HEK293T (cell line): ENCODE results near the gene GLI1.

Experiments
- CTCF ChIA-PET: fragments of 350-600 bp; formaldehyde crosslinking; extraction: SDS; loops from one replicate; lab custom pipeline; 2021; ENCODE audit warnings: antibody characterized with exemption, inconsistent platforms; lab: Yijun Ruan, JAX
- POLR2A ChIA-PET: fragments of 350-600 bp; formaldehyde crosslinking; extraction: SDS; loops from one replicate; lab custom pipeline; 2020; ENCODE audit warnings: antibody characterized with exemption, inconsistent platforms; lab: Yijun Ruan, JAX
- DNase-seq: peaks from one replicate; pipeline ENCODE4 v3.0.0; 2012; ENCODE audit warnings: mixed read lengths; ENCODE audit errors: extremely low spot score
- ARNT ChIP-seq: fragments of 450-650 bp; IDR thresholded peaks from 2 replicates; pipeline ENCODE4 v1.6.1; 2017; ENCODE audit warnings: mild to moderate bottlenecking
- BHLHE40 ChIP-seq: fragments of 450-650 bp; IDR thresholded peaks from 2 replicates; pipeline ENCODE4 v1.6.1; 2016; ENCODE audit warnings: mild to moderate bottlenecking, moderate library complexity, borderline replicate concordance
- CTBP1 ChIP-seq: fragments of 450-650 bp; IDR thresholded peaks from 2 replicates; pipeline ENCODE4 v1.6.1; 2016; ENCODE audit warnings: borderline replicate concordance
- ELF4 ChIP-seq: fragments of 450-650 bp; IDR thresholded peaks from 2 replicates; pipeline ENCODE4 v1.6.1; 2017; ENCODE audit warnings: antibody characterized with exemption
- FOXA1 ChIP-seq: fragments of 450-650 bp; IDR thresholded peaks from 2 replicates; pipeline ENCODE4 v1.6.1; 2016; ENCODE audit warnings: mild to moderate bottlenecking
- FOXK2 ChIP-seq: fragments of 450-650 bp; IDR thresholded peaks from 2 replicates; pipeline ENCODE4 v1.6.1; 2016; ENCODE audit warnings: mild to moderate bottlenecking
- FOXM1 ChIP-seq: fragments of 450-650 bp; IDR thresholded peaks from 2 replicates; pipeline ENCODE4 v1.6.1; 2017; ENCODE audit warnings: mild to moderate bottlenecking, borderline replicate concordance
- HDGF ChIP-seq: fragments of 450-650 bp; IDR thresholded peaks from 2 replicates; pipeline ENCODE4 v1.6.1; 2017; ENCODE audit warnings: antibody characterized with exemption, borderline replicate concordance
- L3MBTL2 ChIP-seq: fragments of 450-650 bp; conservative IDR thresholded peaks from 2 replicates; pipeline ENCODE4 v1.6.1; 2016; ENCODE audit warnings: mild to moderate bottlenecking
- LEF1 ChIP-seq: fragments of 450-650 bp; IDR thresholded peaks from 2 replicates; pipeline ENCODE4 v1.6.1; 2017; ENCODE audit warnings: mild to moderate bottlenecking, borderline replicate concordance
- NFRKB ChIP-seq: fragments of 450-650 bp; IDR thresholded peaks from 2 replicates; pipeline ENCODE4 v1.6.1; 2016; ENCODE audit warnings: mild to moderate bottlenecking, moderate library complexity
- PKNOX1 ChIP-seq: fragments of 450-650 bp; IDR thresholded peaks from 2 replicates; pipeline ENCODE4 v1.6.1; 2016
- SP1 ChIP-seq: fragments of 450-650 bp; IDR thresholded peaks from 2 replicates; pipeline ENCODE4 v1.6.1; 2017
- SUZ12 ChIP-seq: fragments of 450-650 bp; IDR thresholded peaks from 2 replicates; pipeline ENCODE4 v1.6.1; 2016; ENCODE audit warnings: mild to moderate bottlenecking
- TARDBP ChIP-seq: fragments of 450-650 bp; IDR thresholded peaks from 2 replicates; pipeline ENCODE4 v1.6.1; 2016
- ZNF384 ChIP-seq: fragments of 450-650 bp; IDR thresholded peaks from 2 replicates; pipeline ENCODE4 v1.6.1; 2016

Gene GLI1

DNA sequence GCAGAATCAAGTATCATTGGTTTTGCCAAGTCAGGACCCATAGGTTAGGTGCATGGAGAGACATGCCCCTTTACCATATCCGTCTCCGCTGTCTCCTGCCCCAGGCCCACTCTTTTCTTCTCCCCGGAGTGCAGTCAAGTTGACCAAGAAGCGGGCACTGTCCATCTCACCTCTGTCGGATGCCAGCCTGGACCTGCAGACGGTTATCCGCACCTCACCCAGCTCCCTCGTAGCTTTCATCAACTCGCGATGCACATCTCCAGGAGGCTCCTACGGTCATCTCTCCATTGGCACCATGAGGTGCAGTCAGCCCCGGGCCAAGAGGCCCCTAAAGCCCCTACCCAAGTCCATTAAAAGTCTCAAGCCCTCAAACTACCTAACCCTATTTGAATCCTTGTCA, 5.0 kb downstream of the GLI1 start:
- TF ChIP-seq CTBP1 (no peak), ELF4 (no peak), SUZ12 (no peak)
- CTCF ChIA-PET, result no interaction called here
- DNase-seq, result no peak
- POLR2A ChIA-PET, result interaction anchor here (2.3 kb wide), 1 partner anchor 9 kb away, joined by 11 read pairs; the partner anchor contains the start of gene INHBE

DNA sequence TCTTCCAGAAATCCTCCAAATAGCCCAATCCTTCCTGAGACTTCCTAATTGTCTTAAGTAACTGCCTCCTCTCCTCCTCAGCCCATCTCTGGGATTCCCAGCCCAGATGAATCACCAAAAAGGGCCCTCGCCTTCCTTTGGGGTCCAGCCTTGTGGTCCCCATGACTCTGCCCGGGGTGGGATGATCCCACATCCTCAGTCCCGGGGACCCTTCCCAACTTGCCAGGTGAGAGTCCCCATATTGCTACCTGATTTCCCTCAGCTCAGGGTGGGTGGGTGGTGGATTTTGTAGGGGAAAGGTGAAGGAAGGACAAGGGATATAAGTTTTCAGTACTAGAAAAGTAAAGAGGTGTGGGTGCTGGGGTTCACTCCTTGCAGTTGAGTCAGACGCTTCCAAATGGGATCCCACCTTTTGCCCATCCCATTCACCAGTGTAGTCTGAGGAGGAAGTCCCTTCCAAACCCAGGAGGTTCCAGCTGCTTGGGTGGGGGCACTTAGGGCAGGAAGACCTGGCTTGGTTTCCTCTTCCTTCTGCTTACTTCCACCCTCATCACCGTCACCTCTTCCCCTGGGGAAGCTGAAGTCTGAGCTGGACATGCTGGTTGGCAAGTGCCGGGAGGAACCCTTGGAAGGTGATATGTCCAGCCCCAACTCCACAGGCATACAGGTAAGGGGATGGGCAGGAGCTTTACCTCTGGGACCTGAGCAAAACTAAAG, 5.6 kb downstream of the GLI1 start:
- POLR2A ChIA-PET, result interaction anchor here (2.3 kb wide), 1 partner anchor 10 kb away, joined by 11 read pairs; the partner anchor contains the start of gene INHBE
- no peak for TF ChIP-seq L3MBTL2
- TF ChIP-seq HDGF, result no peak
- no peak for TF ChIP-seq LEF1
- TF ChIP-seq ELF4, result no peak
- TF ChIP-seq ZNF384, result no peak
- CTCF ChIA-PET, result no interaction called here
- DNase-seq, result no peak

DNA sequence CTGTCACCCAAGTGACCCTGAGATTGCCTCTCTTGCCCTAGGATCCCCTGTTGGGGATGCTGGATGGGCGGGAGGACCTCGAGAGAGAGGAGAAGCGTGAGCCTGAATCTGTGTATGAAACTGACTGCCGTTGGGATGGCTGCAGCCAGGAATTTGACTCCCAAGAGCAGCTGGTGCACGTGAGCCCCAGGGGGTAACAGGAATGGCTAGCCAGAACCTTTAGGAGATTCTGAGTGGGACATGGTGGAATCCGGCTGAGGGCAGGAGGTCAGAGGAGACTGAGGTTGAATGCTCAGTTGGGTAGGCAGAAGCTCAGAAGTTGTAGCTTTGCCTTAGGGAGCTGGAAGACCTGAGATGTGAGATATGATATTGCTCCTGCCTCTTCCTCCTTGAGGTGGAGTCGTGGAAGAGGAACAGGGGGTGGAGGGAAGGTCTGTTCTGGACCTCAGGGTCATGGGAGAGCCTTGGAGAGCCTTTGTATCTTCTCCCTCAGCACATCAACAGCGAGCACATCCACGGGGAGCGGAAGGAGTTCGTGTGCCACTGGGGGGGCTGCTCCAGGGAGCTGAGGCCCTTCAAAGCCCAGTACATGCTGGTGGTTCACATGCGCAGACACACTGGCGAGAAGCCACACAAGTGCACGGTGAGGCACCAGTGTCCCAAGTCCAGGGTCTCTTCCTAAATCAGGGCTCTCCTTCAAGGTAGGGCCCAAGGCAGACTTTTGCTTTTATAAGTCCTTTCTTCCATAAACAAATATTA, 6.3 kb downstream of the GLI1 start:
- POLR2A ChIA-PET, result interaction anchor here (0.7 to 2.3 kb wide), 2 partner anchors 11 to 236 kb away, joined by 3 to 11 read pairs; partner anchors contain the start of genes INHBE and SHMT2

GRCh38 chr12:57467212-57467874, 7.8 kb downstream of the GLI1 start:
- ChIA-PET POLR2A (no interaction called here), CTCF (no interaction called here)
- no peak for TF ChIP-seq SUZ12
- no peak for TF ChIP-seq NFRKB
- TF ChIP-seq PKNOX1, result no peak
- TF ChIP-seq L3MBTL2, result no peak
- TF ChIP-seq LEF1, result no peak
- TF ChIP-seq FOXM1, result no peak
- no peak for TF ChIP-seq ZNF384
- DNase-seq, result no peak

More for the DNA sequence above, 6.3 kb downstream of the GLI1 start:
- CTCF ChIA-PET, result no interaction called here
- TF ChIP-seq SP1 (no peak), LEF1 (no peak), TARDBP (no peak), FOXM1 (no peak), NFRKB (no peak), HDGF (no peak), ELF4 (no peak), CTBP1 (no peak), FOXK2 (no peak), FOXA1 (no peak), PKNOX1 (no peak), L3MBTL2 (no peak), ZNF384 (no peak), BHLHE40 (no peak), SUZ12 (no peak), ARNT (no peak)
- DNase-seq, result no peak

- ChIA-PET POLR2A (no interaction called here), CTCF (interaction anchor here (1.6 to 1.7 kb wide), 2 partner anchors 9 to 12 kb away, joined by 3 to 10 read pairs; partner anchors contain the start of genes GLI1 and INHBE)
- no peak for TF ChIP-seq LEF1
- DNase-seq, result no peak
Measured at GRCh38 chr12:57467915-57468314, 8.3 kb downstream of the GLI1 start.

GRCh38 chr12:57469296-57470164, 9.9 kb downstream of the GLI1 start:
- no peak for DNase-seq
- no peak for TF ChIP-seq ARNT
- no peak for TF ChIP-seq HDGF
- TF ChIP-seq LEF1, result no peak
- TF ChIP-seq NFRKB, result no peak
- TF ChIP-seq PKNOX1, result no peak
- no peak for TF ChIP-seq FOXA1
- no peak for TF ChIP-seq TARDBP
- TF ChIP-seq BHLHE40, result no peak
- no peak for TF ChIP-seq SP1
- TF ChIP-seq CTBP1, result no peak
- no peak for TF ChIP-seq FOXK2
- ChIA-PET CTCF (interaction anchor here (1.6 to 1.7 kb wide), 2 partner anchors 11 to 14 kb away, joined by 3 to 10 read pairs; partner anchors contain the start of genes GLI1 and INHBE), POLR2A (interaction anchor here (0.9 to 1.5 kb wide), 4 partner anchors 11 to 141 kb away, joined by 3 to 4 read pairs (median 4); partner anchors contain the start of genes ARHGEF25 and INHBE)
